ENCODE results near the gene RHO. TPM values are rescaled to one million over a fixed set of nuclear protein-coding genes. Genes with fewer than 3 reads are reported as not detected.

Gene RHO
- total and polyA plus RNA-seq, 2 experiments from 2014 or later: not detected

GRCh38 chr3:129574206-129574605 is 45.8 kb downstream of the RHO start:
- no peak overlapping the region for H3K4me3 ChIP-seq
- H3K4me1 ChIP-seq (ENCODE audit: low read depth): no peaks in the 10 kb centered on the region
- H3K9me3 ChIP-seq (ENCODE audit: low read depth): no peaks in the 10 kb centered on the region
- DNase-seq (ENCODE audit: low read depth in 1 of 2, low spot score in 1 of 2): no peak
- no peaks in the 10 kb centered on the region for H3K27me3 ChIP-seq
- H3K27ac ChIP-seq: no peak overlapping the region
- TF ChIP-seq CTCF (IDR thresholded peaks at IDR 0.05; ENCODE audit: low read depth, low read length): no peak
- no peaks in the 10 kb centered on the region for H3K36me3 ChIP-seq

DNA sequence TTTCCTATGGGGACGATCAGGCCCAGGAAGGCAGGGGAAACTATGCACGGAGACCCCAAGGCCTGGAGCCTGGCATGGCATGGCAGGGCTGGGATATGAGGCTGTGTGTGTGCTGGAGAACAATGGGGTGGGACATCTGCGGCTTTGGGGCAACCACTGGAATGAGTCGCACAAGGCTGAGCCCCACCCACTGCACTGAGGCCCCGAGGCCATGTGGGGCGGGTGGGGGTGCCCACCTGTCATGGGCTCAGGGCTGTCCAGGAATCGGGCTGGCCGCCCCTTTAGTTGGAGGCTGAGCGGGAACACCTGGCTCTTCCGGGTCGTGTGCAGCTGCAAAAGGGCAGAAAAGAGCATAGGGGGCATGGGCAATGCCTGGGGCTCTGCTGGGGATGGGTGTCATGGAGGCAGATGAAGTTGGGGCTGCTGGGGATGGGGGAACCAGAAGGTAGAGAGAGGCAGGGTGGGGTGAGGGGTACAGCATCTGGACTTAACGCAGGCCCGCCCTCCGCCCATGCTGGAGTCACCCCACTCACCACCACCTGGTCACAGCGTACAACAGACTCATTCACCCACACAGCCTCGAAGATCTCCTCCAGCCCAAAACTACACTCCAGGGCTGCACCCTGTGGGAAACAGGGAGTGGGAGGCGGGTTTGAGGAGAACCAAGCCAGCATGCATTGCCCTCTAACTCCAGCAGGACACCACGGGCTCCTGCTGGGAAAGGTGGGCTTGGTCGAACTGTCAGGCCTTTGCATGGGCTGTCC is 47.0 kb downstream of the RHO start:
- Histone ChIP-seq H3K9me3 (ENCODE audit: low read depth) (no peaks in the 10 kb centered on the region), H3K27me3 (no peaks in the 10 kb centered on the region), H3K4me3 (no peak overlapping the region), H3K36me3 (no peaks in the 10 kb centered on the region), H3K27ac (no peak overlapping the region), H3K4me1 (ENCODE audit: low read depth) (no peaks in the 10 kb centered on the region)
- TF ChIP-seq CTCF (IDR thresholded peaks at IDR 0.05; ENCODE audit: low read depth, low read length): no peak
- DNase-seq (ENCODE audit: low read depth in 1 of 2, low spot score in 1 of 2): no peak

DNA sequence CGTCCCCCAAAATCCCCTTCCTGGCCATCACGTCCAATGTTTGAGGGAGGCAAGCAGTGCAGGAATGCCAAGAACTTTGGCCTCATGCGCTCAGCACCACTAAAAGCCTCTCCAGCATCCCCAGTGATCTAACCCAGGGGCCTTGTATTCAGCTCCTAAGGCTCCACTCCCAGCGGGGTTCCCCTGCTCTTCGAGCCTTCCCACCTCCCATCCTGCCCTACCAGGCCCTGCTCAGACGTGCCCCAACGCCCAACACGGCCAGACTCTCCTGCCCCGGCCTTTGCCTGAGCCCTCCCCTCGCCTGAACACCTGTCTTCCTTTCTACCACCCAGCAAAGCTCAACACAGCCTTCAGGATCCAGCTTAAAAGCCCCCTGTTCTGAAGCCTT is 47.6 kb downstream of the RHO start:
- Histone ChIP-seq H3K9me3 (ENCODE audit: low read depth) (no peaks in the 10 kb centered on the region), H3K36me3 (no peaks in the 10 kb centered on the region), H3K4me1 (ENCODE audit: low read depth) (no peaks in the 10 kb centered on the region), H3K27me3 (no peaks in the 10 kb centered on the region), H3K27ac (no peak overlapping the region), H3K4me3 (no peak overlapping the region)
- DNase-seq (ENCODE audit: low read depth in 1 of 2, low spot score in 1 of 2): no peak
- TF ChIP-seq CTCF (IDR thresholded peaks at IDR 0.05; ENCODE audit: low read depth, low read length): no peak

- Histone ChIP-seq H3K4me1 (ENCODE audit: low read depth) (no peaks in the 10 kb centered on the region), H3K36me3 (no peaks in the 10 kb centered on the region), H3K4me3 (no peak overlapping the region), H3K27ac (no peak overlapping the region), H3K27me3 (no peaks in the 10 kb centered on the region), H3K9me3 (ENCODE audit: low read depth) (no peaks in the 10 kb centered on the region)
- no peak for TF ChIP-seq CTCF (IDR thresholded peaks at IDR 0.05; ENCODE audit: low read depth, low read length)
- DNase-seq (ENCODE audit: low read depth in 1 of 2, low spot score in 1 of 2): no peak
Measured at GRCh38 chr3:129576514-129577352, 48.3 kb downstream of the RHO start.

DNA sequence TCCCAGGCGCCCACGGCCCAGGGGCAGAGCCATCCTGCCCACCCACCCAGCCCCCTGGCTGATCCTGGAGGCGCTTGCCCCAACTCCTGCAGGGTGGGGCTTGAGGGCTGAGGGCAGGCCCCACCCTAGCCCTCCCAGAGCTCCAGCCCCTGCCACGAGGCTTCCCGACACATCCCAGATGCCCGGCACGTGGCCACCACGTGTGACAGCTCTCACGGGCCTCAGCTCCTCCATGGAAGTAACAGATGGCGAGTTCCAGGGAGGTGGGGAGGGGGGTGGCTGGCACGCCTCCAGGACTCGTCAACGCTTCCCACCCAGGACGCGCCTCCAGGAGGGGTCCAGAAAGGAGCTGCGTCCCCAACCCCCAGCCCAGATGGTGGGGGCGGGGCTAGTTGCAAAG is 48.9 kb downstream of the RHO start:
- DNase-seq (ENCODE audit: low read depth in 1 of 2, low spot score in 1 of 2): no peak
- Histone ChIP-seq H3K36me3 (no peaks in the 10 kb centered on the region), H3K9me3 (ENCODE audit: low read depth) (no peaks in the 10 kb centered on the region), H3K4me1 (ENCODE audit: low read depth) (no peaks in the 10 kb centered on the region), H3K27me3 (no peaks in the 10 kb centered on the region), H3K27ac (no peak overlapping the region), H3K4me3 (no peak overlapping the region)
- no peak for TF ChIP-seq CTCF (IDR thresholded peaks at IDR 0.05; ENCODE audit: low read depth, low read length)

All from cardiac muscle cell (in vitro differentiated cells and primary cell).